OCI-LY1 (cell line): ENCODE data around the gene INPP5A.

ENCODE experiments used
- H2AFZ ChIP-seq: fragments of 200-600 bp; sonication (generic), shearing (Covaris generic); 2 replicates; pipeline ENCODE4 v1.6.0; 2014; ENCODE audit warnings: antibody characterized with exemption, mild to moderate bottlenecking, low read length
- H3F3A ChIP-seq: fragments of 200-600 bp; sonication (generic), shearing (Covaris generic); 2 replicates; pipeline ENCODE4 v1.6.0; 2014; ENCODE audit warnings: mild to moderate bottlenecking, antibody characterized with exemption, low read length, moderate library complexity; ENCODE audit not compliant: insufficient read depth
- H3K27ac ChIP-seq: fragments of 200-600 bp; sonication (generic); 2 replicates; pipeline ENCODE4 v1.5.1; 2014; ENCODE audit warnings: low read length, mixed run types, mild to moderate bottlenecking, low read depth; ENCODE audit not compliant: poor library complexity, severe bottlenecking
- H3K27me3 ChIP-seq: fragments of 200-600 bp; sonication (generic); 2 replicates; pipeline ENCODE4 v1.6.0; 2014; ENCODE audit warnings: antibody characterized with exemption, mild to moderate bottlenecking, low read length, moderate library complexity; ENCODE audit not compliant: insufficient read depth
- H3K36me3 ChIP-seq: fragments of 200-600 bp; sonication (generic); 2 replicates; pipeline ENCODE4 v1.6.1; 2014; ENCODE audit warnings: mild to moderate bottlenecking, antibody characterized with exemption, low read length, moderate library complexity, mixed read lengths; ENCODE audit not compliant: insufficient read depth
- H3K4me1 ChIP-seq: fragments of 200-600 bp; sonication (generic); 2 replicates; pipeline ENCODE4 v1.5.1; 2014; ENCODE audit warnings: mild to moderate bottlenecking, low read length, moderate library complexity; ENCODE audit not compliant: insufficient read depth, severe bottlenecking
- H3K4me2 ChIP-seq: fragments of 200-600 bp; sonication (generic), shearing (Covaris generic); 2 replicates; pipeline ENCODE4 v1.6.1; 2014; ENCODE audit warnings: low read length
- H3K4me3 ChIP-seq: fragments of 200-600 bp; sonication (generic); 2 replicates; pipeline ENCODE4 v1.5.1; 2014; ENCODE audit warnings: low read length, low read depth, mild to moderate bottlenecking, mixed read lengths; ENCODE audit not compliant: poor library complexity, severe bottlenecking
- H3K79me2 ChIP-seq: fragments of 200-600 bp; shearing (Covaris generic); 2 replicates; pipeline ENCODE4 v1.6.1; 2016; ENCODE audit warnings: mixed run types, low read length, mixed read lengths; ENCODE audit not compliant: insufficient read depth
- H3K9ac ChIP-seq: fragments of 200-600 bp; sonication (generic), shearing (Covaris generic); 2 replicates; pipeline ENCODE4 v1.6.1; 2014; ENCODE audit warnings: mild to moderate bottlenecking, low read length, mixed read lengths
- H3K9me2 ChIP-seq: fragments of 200-600 bp; sonication (generic), shearing (Covaris generic); 2 replicates; pipeline ENCODE4 v1.6.1; 2014; ENCODE audit warnings: low read depth, mild to moderate bottlenecking, low read length, mixed read lengths
- H3K9me3 ChIP-seq: fragments of 200-600 bp; shearing (Covaris generic); 2 replicates; pipeline ENCODE4 v1.6.1; 2014; ENCODE audit warnings: low read length, mixed read lengths
- H4K20me1 ChIP-seq: fragments of 200-600 bp; sonication (generic), shearing (Covaris generic); 2 replicates; pipeline ENCODE4 v1.6.0; 2016; ENCODE audit warnings: mild to moderate bottlenecking, low read length; ENCODE audit not compliant: insufficient read depth
- EZH2 ChIP-seq: fragments of 200-600 bp; sonication (generic), shearing (Covaris generic); IDR thresholded peaks from 2 replicates; pipeline ENCODE4 v1.8.0; 2017; ENCODE audit warnings: borderline replicate concordance, mixed run types, mild to moderate bottlenecking, antibody characterized with exemption, low read length, moderate library complexity, mixed read lengths
- TF ChIP-seq, protein P1 (sequence below): fragments of 200-600 bp; sonication (generic), shearing (Covaris generic); IDR thresholded peaks from 2 replicates; pipeline ENCODE4 v1.5.1; 2017; ENCODE audit warnings: mild to moderate bottlenecking, antibody characterized with exemption, low read length, moderate library complexity, mixed read lengths

The INPP5A gene

DNA sequence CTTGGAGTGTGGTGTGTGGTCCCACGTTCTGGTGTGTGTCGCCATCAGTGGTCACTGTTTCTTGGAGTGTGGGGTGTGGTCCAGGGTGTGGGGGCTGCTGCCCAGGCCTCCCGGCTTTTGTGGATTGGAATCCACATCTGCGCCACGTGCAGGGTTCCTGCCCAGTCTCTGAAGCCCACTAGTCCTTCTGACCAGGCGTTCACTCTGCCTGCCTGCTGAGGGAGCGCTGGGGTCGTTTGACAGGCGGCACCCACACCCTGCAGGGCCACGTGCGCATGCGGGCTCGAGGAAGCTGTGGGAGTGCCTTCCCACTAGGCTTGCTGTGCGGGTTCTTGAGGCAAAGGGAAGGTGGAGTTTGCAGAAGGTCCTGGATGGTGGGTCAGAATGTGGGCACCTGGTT is 51.4 kb downstream of the INPP5A start:
- H3K4me1 ChIP-seq = no peaks in the 10 kb centered on the region
- no peaks in the 10 kb centered on the region; the same call in 1 of the 2 replicates for H3K27me3 ChIP-seq
- no peaks in the 10 kb centered on the region for H3K9me3 ChIP-seq
- H3K9me2 ChIP-seq = no peaks in the 10 kb centered on the region
- H3K4me3 ChIP-seq = no peak overlapping the region
- no peaks in the 10 kb centered on the region for H3K36me3 ChIP-seq
- H3K9ac ChIP-seq = no peak overlapping the region
- H2AFZ ChIP-seq = no peak overlapping the region
- no peak for TF ChIP-seq EZH2
- TF ChIP-seq, protein P1, sequence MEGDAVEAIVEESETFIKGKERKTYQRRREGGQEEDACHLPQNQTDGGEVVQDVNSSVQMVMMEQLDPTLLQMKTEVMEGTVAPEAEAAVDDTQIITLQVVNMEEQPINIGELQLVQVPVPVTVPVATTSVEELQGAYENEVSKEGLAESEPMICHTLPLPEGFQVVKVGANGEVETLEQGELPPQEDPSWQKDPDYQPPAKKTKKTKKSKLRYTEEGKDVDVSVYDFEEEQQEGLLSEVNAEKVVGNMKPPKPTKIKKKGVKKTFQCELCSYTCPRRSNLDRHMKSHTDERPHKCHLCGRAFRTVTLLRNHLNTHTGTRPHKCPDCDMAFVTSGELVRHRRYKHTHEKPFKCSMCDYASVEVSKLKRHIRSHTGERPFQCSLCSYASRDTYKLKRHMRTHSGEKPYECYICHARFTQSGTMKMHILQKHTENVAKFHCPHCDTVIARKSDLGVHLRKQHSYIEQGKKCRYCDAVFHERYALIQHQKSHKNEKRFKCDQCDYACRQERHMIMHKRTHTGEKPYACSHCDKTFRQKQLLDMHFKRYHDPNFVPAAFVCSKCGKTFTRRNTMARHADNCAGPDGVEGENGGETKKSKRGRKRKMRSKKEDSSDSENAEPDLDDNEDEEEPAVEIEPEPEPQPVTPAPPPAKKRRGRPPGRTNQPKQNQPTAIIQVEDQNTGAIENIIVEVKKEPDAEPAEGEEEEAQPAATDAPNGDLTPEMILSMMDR = no peak
- H3K4me2 ChIP-seq = no peak overlapping the region
- no peak overlapping the region for H3K27ac ChIP-seq
- no peaks in the 10 kb centered on the region for H3K79me2 ChIP-seq
- no peaks in the 10 kb centered on the region for H4K20me1 ChIP-seq
- H3F3A ChIP-seq = no peaks in the 10 kb centered on the region

DNA sequence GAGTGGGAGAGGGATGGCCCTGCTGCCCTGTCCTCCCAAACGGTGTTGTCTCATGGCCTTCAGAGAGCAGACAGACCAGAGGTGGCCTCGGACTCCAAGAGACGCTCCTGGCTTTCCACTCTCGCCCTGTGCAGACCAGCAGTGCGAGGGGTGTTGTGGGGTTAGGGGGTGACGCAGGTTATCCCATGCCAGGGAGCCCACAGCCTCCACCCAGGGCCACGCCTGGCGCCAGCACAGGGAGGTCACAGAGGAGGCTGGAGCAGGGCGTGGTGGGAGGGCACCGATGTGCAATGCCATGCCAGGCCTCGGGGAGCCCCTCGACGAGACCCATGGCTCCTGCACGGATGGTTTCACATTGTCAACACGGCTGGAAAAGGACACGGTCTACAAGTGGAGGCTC is 52.1 kb downstream of the INPP5A start:
- no peaks in the 10 kb centered on the region for H3K9me2 ChIP-seq
- no peak overlapping the region for H3K4me2 ChIP-seq
- no peaks in the 10 kb centered on the region for H4K20me1 ChIP-seq
- H3K4me1 ChIP-seq = no peaks in the 10 kb centered on the region
- no peaks in the 10 kb centered on the region for H3F3A ChIP-seq
- H3K36me3 ChIP-seq = no peaks in the 10 kb centered on the region
- no peaks in the 10 kb centered on the region for H3K79me2 ChIP-seq
- no peak overlapping the region for H2AFZ ChIP-seq
- no peak overlapping the region for H3K4me3 ChIP-seq
- no peak overlapping the region for H3K27ac ChIP-seq
- H3K27me3 ChIP-seq = no peaks in the 10 kb centered on the region; the same call in 1 of the 2 replicates
- TF ChIP-seq EZH2 = no peak
- TF ChIP-seq, protein P1 = no peak
- no peak overlapping the region for H3K9ac ChIP-seq
- no peaks in the 10 kb centered on the region for H3K9me3 ChIP-seq

DNA sequence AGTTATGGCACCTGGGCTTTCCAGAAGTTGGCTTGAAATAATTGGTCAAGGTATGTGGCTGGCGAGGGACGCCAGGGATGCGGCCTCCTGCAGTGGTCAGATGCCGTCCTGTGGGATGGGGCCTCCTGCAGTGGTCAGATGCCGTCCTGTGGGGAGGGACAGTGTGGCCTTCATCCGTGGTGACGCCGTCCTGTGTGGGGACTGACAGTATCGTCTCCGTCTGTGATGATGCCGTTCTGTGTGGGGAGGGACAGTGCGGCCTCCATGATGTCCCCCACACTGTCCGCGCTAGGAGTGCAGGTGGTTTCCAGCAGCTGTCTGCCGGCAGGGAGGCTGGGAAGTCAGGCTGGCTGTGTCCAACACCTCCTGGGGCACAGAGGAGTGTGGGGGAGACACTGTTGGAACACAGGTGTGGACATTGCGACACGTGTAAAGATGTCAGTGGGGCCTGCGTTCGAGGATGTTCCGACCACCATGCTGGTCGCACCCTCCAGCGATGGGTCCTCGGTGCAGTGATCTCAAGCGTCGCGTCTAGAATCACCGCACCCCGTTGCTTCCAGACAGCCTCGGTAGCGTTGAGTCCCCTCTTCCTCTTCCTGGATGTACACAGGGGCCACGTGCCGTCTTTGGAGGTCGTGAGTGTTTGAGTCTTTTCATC is 52.6 kb downstream of the INPP5A start:
- Histone ChIP-seq H3K27ac (no peak overlapping the region), H3K4me3 (no peak overlapping the region), H3K4me2 (no peak overlapping the region), H3K79me2 (no peaks in the 10 kb centered on the region), H3K9me3 (no peaks in the 10 kb centered on the region), H3K9me2 (no peaks in the 10 kb centered on the region), H4K20me1 (no peaks in the 10 kb centered on the region), H3K36me3 (no peaks in the 10 kb centered on the region), H3K27me3 (no peaks in the 10 kb centered on the region; the same call in 1 of the 2 replicates), H3K4me1 (no peaks in the 10 kb centered on the region), H2AFZ (no peak overlapping the region), H3F3A (no peaks in the 10 kb centered on the region), H3K9ac (no peak overlapping the region)
- no peak for TF ChIP-seq EZH2
- TF ChIP-seq, protein P1 = no peak
